Measurements from ENCODE around the gene CABLES2.

CABLES2 gene

DNA sequence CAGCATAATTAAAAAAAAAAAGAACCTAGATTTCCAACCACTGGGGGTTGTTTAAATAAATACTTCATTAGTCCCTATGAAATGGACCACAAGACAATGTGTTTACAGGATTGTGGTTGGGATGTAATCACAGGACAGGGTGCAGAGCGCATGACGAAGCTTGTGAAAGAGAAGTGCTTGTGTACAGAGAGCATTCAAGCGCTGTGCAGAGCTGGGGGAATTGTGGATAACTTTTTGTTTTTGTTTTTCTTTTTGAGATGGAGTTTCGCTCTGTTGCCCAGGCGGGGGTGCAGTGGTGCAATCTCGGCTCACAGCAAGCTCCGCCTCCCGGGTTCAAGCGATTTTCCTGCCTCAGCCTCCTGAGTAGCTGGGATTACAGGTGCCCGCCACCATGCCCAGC is 62.3 kb downstream of the CABLES2 start:
- DNase-seq: no peak

DNA sequence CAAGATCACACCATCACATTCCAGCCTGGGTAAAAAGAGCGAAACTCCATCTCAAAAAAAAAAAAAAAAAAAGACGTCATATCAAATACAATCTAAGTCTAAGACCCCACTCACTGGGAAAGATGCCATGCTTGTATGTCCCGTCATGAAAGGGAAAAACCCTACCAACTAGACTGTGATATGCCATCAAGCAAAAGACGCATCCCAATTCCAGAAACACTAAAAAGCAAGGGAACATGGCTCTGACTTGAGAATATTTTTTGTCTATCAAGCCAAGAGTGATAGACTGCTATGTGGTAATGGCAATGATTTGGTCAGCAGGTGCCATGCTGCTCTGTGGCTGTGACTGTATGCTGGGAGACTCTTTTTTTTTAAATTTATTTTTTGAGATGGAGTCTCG is 63.0 kb downstream of the CABLES2 start:
- no peak for DNase-seq

DNA sequence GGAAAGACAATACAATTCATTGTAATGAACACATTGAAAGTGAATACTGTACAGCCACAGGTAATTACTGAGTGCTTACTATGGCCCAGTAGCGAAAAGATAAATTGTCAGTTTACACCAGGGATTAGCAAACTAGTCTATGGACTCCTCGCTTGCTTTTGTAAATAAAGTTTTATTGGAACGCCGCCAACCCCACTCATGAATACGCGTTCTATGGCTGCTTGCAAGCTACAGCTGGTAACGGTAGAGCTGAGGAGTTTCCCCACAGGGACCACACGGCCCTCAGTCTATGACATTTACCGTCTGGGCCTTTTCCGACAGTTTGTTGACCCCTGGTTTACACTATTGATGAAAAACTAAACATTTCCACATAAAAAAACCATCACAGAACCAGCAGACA is 64.2 kb downstream of the CABLES2 start:
- no peak for DNase-seq

DNA sequence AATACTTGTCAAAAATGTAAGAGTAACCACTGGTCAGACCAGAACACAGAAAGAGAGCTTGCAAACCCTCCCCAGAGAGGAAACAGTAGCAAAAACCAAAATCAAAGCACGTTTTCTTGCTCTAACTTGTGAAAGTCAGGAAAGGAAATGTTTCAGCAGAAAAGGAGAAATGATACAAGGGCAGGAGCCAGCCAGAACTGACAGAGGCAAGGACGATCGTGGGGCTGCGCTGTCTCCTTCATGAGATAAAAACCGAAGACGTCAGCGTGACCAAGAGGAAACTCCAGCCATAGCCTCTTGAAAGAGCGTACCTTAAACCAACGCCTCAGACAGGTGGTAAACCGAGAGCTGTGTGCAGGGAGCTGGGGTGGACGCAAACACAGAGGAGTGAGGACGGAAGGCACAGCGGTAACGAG is 67.4 kb downstream of the CABLES2 start:
- no peak for DNase-seq

Data from activated effector memory CD4-positive, alpha-beta T cell treated with Interleukin-2 at 50 U/mL for 16 hours (primary cell).